ENCODE data around the gene IL34.

The IL34 gene

GRCh38 chr16:70648606-70649005, 2.2 kb downstream of the IL34 start:
- TF ChIP-seq POLR2AphosphoS5 (IDR thresholded peaks at IDR 0.05; ENCODE audit: low read depth) (no peak), SPI1 (IDR thresholded peaks at IDR 0.05; ENCODE audit: borderline replicate concordance, low read depth) (no peak), GABPA (IDR thresholded peaks at IDR 0.05; ENCODE audit: low read depth) (no peak), CTCF (IDR thresholded peaks at IDR 0.05; ENCODE audit: insufficient read depth, low read length) (no peak), REST (IDR thresholded peaks at IDR 0.05; ENCODE audit: insufficient replicate concordance, low read depth) (no peak)
- DNase-seq (ENCODE audit: low read depth in 1 of 2, low spot score in 1 of 2): no peak
- Histone ChIP-seq H3K27me3 (ENCODE audit: insufficient read depth, poor library complexity, severe bottlenecking) (no peaks in the 10 kb centered on the region), H3K27ac (replicated peaks) (no peak overlapping the region), H3K4me3 (replicated peaks; ENCODE audit: insufficient read depth, low read length) (no peak overlapping the region)

DNA sequence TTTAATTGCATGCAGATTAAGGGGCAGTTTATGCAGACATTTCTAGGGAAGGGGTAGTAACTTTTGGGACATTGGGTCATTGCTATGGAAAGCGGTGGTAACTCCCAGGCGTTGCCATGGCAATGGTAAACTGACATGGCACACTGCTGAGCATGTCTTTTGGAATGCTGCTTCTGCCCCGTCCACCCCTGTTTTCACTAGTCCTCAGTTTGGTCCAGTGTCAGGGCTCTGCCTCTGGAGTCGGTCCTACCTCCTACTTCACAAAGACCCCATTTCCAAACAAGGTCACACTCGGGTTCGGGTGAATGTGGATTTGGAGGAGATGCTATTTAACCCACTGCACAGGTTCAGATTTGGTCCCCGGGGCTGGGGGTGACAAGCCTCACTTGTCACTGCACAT, 2.9 kb downstream of the IL34 start:
- Histone ChIP-seq H3K27ac (replicated peaks) (no peak overlapping the region), H3K4me3 (replicated peaks; ENCODE audit: insufficient read depth, low read length) (no peak overlapping the region), H3K27me3 (ENCODE audit: insufficient read depth, poor library complexity, severe bottlenecking) (no peaks in the 10 kb centered on the region)
- TF ChIP-seq REST (IDR thresholded peaks at IDR 0.05; ENCODE audit: insufficient replicate concordance, low read depth) (no peak), POLR2AphosphoS5 (IDR thresholded peaks at IDR 0.05; ENCODE audit: low read depth) (no peak), CTCF (IDR thresholded peaks at IDR 0.05; ENCODE audit: insufficient read depth, low read length) (no peak), GABPA (IDR thresholded peaks at IDR 0.05; ENCODE audit: low read depth) (no peak)
- DNase-seq (ENCODE audit: low read depth in 1 of 2, low spot score in 1 of 2): no peak

GRCh38 chr16:70650216-70650615, 3.9 kb downstream of the IL34 start:
- H3K27me3 ChIP-seq (ENCODE audit: insufficient read depth, poor library complexity, severe bottlenecking): no peaks in the 10 kb centered on the region
- DNase-seq (ENCODE audit: low read depth in 1 of 2, low spot score in 1 of 2): no peak

More at GRCh38 chr16:70650216-70650615, 3.9 kb downstream of the IL34 start:
- TF ChIP-seq REST (IDR thresholded peaks at IDR 0.05; ENCODE audit: insufficient replicate concordance, low read depth) (no peak), GABPA (IDR thresholded peaks at IDR 0.05; ENCODE audit: low read depth) (no peak), SPI1 (IDR thresholded peaks at IDR 0.05; ENCODE audit: borderline replicate concordance, low read depth) (no peak), CTCF (IDR thresholded peaks at IDR 0.05; ENCODE audit: insufficient read depth, low read length) (no peak), POLR2AphosphoS5 (IDR thresholded peaks at IDR 0.05; ENCODE audit: low read depth) (no peak)
- Histone ChIP-seq H3K27ac (replicated peaks) (no peak overlapping the region), H3K4me3 (replicated peaks; ENCODE audit: insufficient read depth, low read length) (no peak overlapping the region)

Measured in HL-60 (cell line).